ENCODE results near the gene RFPL3.
"Not testable (repeated sequence)": the region's sequence is repeated elsewhere in the genome, so short reads cannot be mapped to it uniquely, and the experiment has no call there.

Gene RFPL3

DNA sequence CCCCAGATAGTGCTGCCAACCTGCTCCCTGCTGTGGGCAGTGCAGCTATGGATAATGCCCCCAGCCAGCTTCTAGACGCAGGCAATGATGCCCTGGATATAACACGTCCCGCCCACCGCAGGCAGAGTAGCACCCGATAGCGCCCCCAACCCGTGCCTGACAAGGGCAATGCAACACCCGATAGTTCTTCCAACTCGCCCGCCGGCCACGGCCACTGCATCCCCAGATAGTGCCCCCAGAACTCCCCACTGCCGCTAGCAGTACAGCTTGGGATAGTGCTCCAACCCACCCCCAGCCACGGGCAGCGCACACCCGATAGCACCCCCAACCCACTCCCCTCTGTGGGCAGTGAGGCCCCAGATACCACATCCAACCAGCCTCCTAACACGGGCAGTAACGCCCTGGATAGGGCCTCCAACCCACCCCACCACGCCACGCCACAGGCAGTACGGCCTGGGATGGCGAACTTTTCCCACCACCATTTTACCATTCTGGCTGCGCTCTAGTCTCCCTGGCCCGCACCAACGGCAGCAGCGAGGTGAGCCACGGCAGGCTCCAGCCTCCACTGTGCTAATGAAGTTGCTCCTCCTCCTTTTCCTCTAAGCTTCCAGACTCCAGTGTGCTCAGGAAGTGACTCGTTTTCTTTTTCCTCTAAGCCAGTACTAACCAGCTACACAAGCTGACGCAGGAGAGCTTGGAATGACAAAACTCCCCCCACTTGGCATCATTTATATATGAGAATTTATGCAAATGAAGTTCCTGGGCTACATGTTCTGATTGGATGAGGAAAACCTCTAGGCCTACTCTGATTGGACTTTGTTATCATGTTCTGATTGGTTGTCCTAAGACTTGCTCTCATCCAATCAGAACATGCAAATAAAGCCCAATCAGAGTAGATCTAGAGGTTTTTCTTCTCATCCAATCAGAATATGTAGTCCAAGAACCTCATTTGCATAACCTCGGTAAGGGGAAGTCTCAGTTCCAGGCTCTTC, 3.0 kb upstream of the RFPL3 start:
- DNase-seq, result peak; percentile 5

DNA sequence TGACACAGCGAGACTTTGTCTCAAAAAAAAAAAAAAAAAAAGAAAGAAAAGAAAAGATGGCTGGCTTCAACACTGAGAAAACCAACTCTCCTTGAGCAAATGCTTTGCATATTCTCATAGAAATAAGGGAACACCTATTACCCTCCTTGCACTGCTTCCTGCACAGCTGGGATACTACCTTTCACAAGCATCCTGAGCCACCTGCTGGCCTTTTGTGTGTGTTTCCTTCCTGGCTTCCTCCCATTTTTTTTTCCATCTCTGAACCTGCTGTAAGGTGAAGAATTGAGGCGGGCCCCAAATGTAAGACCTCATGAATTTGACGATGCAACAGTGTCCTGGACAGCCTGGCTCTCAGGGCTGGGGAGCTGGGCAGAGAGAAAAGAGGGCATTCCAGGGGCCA, 1.9 kb upstream of the RFPL3 start:
- peak; percentile 19 for DNase-seq

DNA sequence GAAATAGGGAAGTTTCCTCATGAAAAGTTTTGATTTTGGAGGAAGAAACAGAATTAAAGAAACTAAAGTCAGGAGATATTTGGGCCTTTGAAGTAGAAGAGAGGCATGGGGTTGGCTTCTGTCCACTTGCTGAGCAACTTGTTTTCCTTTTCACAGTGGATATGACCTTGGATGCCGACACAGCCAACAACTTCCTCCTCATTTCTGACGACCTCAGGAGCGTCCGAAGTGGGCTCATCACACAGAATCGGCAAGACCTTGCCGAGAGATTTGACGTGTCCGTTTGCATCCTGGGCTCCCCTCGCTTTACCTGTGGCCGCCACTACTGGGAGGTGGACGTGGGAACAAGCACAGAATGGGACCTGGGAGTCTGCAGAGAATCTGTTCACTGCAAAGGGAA, 2.4 kb downstream of the RFPL3 start:
- DNase-seq, result not testable (repeated sequence)

DNA sequence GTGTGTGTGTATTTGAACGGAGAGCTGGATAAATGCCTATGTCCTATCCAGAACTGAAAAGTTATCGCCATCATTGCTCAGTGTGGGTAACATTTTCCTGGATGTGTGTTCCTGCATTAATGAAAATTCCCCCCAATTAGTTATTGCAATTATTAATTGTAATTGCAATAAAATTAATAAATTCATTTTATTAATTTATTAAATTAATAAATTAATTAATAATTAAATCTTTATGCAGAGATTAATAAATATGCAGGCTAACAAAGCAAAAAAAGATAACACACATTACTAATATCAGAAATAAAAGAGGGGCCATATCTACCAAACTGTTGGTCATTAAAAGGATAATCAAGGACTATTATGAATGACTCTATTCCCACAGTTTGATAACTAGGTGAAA, 3.6 kb downstream of the RFPL3 start:
- no peak for DNase-seq

DNA sequence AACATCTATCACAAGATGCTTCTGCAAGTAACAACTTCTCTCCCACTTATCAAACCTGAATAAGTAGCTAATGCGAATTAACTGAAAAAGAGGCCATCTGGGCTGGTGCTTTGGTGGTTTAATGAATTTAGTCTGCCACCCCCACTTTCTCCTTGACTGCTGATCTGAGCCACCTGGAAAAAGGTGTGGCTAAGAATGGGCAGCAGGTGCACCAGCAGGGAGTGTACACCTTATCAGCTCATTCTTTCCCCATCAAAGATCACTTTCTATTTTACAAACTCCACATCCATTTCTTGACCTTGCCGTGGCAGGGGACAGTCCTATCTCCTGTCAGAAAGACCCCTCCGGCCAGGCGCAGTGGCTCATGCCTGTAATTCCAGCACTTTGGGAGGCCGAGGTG, 6.5 kb downstream of the RFPL3 start:
- DNase-seq, result no peak

DNA sequence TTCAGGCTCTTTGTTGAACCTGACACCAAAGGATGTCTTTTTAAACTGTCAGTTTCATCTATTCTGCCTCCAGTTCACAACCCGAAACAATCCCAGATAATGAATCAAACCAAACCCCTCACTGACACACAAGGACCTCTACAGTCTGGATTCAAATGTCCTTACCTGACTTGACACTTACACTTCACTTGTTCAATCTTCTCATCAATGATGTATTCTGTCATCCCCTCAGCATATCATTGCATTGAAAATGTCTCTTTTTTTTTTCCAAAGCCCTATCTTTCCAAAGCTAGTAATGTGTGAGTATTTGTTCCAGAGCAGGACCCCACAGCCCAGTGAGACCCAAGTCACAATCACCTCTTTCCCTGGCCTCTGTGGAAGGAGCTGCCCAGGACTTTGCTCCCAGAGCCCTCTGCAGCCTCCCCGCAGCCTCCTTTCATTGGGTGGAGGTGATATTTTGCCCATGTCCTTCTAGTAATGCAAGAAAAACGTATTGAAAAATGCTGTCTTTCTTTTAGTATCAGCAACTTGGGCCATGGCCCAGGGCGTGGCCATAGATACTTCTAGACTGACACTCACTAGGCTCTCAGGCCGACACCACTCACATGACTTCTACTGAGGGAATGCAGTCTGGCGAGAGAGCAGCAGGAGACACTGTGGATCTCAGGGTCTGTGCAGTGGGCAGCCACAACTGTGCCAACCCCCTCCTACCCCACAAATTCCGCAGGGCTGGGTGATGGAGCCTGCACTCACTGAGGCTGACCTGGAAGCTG, 18.2 kb downstream of the RFPL3 start:
- DNase-seq, result no peak

DNA sequence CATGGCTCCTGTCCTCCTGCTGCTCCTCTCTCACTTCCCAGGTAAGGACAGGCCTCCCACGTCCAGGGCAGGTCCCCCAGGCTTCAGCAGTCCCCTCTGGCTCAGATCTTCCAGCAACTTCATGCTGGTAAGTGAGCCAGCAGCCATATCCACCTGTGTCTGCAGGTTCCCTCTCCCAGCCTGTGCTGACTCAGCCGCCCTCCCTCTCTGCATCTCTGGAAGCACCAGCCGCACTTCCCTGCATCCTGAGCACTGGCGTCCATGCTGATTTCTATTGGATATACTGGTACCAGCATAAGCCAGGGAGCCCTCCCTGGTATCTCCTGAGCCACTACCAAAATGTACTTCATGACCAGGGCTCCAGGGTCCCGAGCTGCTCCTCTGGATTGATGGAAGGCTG, 19.0 kb downstream of the RFPL3 start:
- DNase-seq, result no peak

DNA sequence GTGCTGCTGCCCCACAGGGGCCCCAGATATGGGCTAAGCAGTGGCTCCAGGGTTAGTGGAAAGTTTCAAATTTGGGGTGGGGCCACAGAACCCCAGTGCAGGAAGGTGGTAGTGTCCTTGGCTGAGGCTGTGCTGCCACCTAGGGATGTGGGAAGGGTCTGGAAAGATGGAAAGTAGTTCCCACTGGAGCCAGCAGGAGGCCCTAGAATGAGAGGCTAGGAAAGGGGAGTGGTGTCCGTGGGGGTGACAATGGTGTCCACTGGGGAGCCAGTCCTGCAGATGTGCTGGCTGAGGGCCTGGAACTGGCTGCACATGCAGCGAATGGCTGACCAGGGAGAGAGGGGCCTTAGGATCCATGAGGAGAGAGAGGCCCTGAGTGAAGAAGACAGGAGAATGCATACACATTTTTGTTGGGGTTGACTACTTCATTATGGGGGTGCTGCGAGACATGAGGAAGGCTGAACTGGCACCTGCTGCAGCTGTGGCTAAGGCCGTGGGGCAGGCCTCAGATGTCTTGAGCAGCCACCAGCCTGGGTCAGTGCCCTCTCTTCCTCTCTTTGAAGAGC, 21.1 kb downstream of the RFPL3 start:
- DNase-seq, result peak; percentile 73

DNA sequence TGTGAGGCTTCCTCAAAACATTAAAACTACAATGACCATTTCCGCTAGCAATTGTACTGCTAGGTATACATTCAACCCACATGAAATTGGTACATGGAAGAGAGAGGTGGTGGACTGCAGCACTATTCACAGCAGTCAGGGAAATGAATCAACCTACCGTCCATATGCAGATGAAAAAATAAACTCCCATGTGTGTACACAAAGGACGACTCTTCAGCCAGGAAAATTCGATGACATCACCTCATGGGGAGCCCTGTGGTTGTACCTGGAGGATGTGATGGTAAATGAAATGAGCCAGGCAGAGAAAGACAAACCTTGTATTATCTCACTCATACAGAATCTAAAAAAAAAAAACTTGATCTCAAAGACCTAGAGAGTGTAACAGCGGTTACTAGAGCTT, 23.3 kb downstream of the RFPL3 start:
- DNase-seq, result no peak

DNA sequence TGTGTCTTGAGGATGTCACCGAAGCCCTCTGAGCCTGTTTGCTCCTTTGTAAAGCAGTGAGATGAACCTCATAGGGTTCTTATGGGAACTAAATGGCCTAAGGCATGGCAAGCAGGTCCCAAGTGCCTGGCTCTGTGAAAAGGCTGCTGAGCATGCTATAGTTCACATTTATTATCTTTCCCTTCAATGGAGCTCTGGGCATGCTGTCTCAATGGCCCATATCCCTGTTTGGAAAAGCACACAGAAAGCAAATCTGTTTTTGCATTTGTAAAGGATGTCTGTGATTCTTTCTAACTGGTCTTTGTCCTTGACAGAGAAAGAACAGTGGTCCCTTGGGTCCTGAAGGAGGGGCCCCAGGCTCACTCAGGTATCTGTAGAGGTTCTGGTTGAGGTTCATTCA, 28.0 kb downstream of the RFPL3 start:
- no peak for DNase-seq

DNA sequence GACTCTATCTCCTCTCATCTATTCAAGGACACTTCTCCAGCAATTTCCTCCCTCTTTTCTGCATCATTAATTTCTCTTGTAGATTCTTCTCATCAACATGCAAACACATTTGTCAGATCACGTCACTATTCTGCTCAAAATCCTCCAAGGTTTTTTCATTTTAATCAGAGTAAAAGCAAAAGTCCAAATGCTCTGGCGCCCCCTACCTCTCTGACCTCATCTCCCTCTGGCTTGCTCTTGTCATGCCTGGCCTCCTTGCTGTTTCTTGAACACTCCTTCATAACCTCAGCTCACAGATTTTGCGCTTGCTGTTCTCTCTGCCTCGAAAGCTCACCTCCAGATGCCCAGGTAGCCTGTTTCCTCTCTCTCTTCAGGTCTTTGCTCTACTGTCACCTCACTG, 32.0 kb downstream of the RFPL3 start:
- peak; percentile 64 for DNase-seq

DNA sequence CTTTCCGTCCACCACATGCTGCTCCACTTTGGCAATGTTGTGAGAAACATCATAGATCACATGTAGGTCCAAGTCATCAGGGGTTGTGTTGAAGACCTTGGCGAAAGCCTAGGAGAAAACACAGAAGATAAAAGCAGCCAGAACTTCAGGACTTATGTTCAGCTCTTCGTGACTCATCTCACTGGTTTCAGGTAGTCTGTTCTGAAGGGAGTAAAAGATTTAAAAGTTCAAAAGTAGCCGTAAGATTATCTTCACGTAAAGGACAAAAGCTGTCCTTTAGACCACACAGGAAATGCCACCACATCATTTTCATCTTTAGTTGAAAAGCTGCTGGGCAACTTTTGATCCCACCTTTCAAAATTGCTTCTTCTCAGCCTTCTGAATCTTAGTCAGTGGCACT, 37.4 kb downstream of the RFPL3 start:
- DNase-seq, result no peak

DNA sequence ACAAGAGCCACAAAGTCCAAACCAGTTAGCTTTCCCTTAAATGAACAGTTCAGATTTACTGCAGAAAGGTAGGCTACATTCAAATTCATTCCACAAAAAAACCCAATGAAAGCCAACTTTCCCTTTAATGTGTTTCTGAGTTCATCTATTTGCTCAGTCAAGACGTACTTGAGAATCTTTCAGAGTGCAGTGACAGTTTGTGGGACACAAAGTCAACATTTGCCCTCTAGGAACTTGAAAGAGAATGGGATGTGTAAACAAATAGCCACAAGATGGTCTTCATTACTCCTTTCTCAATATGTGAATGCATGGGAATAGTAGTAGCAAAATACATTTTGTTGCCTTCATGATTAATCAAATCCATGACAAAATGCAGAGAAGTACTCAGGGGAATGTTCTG, 38.6 kb downstream of the RFPL3 start:
- no peak for DNase-seq

DNA sequence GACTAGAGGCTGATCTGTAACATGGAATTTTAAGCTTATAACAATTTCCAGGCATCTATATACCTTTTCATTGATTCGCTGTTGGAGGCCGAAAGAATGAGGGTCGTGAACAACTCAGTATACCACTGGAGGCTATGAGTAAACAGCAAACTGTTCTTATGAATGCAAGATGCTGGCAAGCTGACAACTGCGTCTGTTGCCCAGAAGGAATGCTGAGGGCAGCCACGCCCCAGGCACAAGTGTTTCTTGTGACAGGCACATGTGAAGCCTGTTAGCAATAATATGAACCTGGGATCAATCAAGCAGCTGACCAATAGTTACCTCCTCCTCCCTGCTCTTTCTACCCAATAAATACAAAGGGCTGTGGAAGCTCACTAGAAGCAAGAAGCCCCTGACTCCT, 39.1 kb downstream of the RFPL3 start:
- DNase-seq, result no peak

DNA sequence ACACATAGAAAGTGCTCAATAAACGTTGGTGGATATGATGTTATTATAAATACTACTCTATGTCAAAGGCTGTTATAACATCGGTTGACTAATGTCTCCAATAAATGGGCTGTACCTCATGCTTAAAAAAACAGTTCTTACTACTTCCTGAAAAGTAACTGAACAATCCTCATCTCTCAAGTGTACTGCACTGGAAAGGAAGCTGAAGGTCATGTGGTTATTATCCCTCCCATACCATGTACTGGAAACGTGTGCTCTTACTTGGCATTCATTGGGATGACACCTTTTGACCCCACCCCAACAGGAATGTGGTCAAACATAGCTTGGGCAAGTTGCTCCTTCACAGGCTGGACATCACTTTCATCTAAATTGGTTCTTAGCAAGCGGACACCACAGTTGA, 43.8 kb downstream of the RFPL3 start:
- DNase-seq, result no peak

DNA sequence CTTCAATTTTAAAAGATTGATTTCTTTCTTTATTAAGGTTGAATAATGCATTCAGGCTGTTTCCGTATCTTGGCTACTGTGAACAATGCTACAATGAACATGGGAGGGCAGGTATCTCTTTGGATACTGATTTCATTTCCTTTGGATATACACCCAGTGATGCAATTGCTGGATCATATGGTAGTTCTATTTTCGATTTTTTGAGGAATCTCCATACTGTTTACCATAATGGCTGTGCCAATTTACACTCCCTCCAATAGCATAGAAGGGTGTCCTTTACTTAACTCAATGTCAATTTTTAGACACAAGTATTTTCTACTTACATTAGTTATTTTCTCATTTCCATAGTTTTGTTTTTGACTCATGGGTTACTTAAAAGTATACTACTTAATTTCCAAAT, 46.4 kb downstream of the RFPL3 start:
- no peak for DNase-seq

DNA sequence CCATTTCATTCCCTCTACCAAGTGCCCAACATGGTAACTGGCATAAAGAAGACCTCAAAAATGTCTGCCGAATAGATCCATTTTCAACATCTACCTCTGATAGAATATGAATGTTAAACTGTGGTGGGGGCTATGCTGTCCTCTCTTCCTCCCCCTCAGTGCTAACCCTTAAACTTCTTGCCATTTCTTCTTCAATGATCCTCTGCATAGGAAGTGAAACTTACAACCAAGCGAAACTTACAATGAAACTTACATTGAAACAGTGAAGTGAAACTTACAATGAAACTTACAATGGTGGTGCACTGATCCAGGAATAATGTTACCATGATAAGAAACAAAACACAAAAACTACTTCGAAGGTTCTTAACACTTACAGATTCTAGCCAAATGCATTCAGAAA, 49.6 kb downstream of the RFPL3 start:
- DNase-seq, result no peak

DNA sequence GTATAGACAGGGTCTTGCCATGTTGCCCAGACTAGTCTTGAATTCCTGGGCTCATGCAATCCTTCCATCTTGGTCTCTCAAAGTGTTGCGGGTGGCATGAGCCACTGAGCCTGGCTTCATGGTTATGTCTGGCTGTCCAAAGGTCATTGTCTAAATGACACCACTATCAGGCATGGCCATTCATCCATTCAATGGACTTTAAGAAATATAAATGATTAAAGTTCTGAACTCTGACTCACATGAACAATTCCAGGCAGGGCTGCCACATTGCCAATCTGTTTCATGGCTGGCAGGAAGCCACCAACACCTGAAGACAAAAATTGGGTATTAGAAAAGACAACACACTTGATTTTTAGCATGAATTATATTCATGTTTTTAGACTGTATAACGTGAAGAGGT, 50.3 kb downstream of the RFPL3 start:
- no peak for DNase-seq

DNA sequence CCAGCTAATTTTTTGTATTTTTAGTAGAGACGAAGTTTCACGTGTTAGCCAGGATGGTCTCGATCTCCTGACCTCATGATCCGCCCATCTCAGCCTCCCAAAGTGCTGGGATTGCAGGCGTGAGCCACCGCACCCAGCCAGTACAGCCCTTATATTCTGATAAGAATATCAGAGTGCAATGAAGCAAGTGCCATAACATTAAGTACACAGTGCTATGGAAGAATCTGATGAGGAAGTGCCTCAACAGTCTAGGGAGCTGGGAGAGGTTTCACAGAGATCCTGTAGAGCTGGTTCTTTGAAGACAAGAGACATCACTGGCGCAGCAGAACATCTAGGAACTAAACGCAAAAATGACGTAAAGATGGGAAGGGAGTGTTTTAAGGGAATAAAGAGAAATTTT, 52.3 kb downstream of the RFPL3 start:
- peak; percentile 12 for DNase-seq

DNA sequence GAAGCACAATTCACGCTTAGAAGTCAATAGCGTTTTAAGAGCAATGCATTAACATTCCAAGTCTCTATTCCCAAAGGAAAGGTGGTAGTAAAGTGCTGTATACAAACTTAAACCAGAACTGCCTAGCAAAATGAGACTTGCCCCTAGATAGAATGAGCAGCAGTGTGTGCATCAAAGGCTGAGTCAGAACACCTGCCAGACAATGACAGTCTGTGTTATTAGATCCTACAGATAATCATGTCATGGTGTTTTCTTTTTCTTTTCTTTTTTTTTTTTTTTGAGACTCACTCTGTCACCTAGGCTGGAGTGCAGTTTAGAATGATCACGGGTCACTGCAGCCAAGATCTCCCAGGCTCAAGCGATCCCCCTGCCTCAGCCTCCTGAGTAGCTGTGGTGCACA, 52.8 kb downstream of the RFPL3 start:
- no peak for DNase-seq
